GM18951 (cell line): Measurements from ENCODE around the gene SLC2A8.

ENCODE experiments used
- POLR2A ChIP-seq: IDR thresholded peaks from 4 replicates; pipeline ENCODE4 v1.6.1; 2011; ENCODE audit warnings: mild to moderate bottlenecking; ENCODE audit not compliant: insufficient read length, insufficient read depth; ENCODE audit errors: extremely low read depth
- in situ Hi-C: fragments of 300-500 bp; cut with MboI; formaldehyde crosslinking; loops from one replicate; pipeline ENCODE4 v1.12.0; 2022; ENCODE audit warnings: low sequenced_read_pairs, mixed read lengths, inconsistent platforms; ENCODE audit not compliant: unreplicated experiment

Gene SLC2A8

DNA sequence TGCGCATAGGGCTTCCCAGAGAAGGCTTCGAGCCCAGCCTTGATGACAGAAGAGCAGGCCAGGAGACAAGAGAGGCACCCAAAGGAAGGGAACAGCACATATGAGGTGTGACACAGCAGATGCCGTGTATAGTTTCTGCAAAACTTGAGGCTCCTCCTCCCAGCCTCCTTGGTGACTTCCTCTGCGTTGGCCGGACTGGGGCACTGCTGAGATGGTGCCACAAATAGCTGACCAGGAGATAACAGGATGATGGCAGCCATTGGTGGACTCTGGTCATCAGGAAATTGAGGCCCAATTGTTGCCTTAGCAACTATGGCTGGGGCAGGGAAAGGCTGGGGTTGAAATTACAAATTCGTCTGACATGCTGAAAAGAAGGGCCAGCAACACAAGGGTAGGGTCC is 22.4 kb downstream of the SLC2A8 start:
- in situ Hi-C loops = no loop called here
- no peak for TF ChIP-seq POLR2A

- in situ Hi-C loops = no loop called here
Measured at GRCh38 chr9:127421057-127421456, 24.1 kb downstream of the SLC2A8 start.

GRCh38 chr9:127422133-127422782 is 25.3 kb downstream of the SLC2A8 start:
- in situ Hi-C loops = no loop called here
- no peak for TF ChIP-seq POLR2A

More at GRCh38 chr9:127421057-127421456, 24.1 kb downstream of the SLC2A8 start:
- no peak for TF ChIP-seq POLR2A

GRCh38 chr9:127422787-127423186 is 25.8 kb downstream of the SLC2A8 start:
- no peak for TF ChIP-seq POLR2A
- in situ Hi-C loops = no loop called here

DNA sequence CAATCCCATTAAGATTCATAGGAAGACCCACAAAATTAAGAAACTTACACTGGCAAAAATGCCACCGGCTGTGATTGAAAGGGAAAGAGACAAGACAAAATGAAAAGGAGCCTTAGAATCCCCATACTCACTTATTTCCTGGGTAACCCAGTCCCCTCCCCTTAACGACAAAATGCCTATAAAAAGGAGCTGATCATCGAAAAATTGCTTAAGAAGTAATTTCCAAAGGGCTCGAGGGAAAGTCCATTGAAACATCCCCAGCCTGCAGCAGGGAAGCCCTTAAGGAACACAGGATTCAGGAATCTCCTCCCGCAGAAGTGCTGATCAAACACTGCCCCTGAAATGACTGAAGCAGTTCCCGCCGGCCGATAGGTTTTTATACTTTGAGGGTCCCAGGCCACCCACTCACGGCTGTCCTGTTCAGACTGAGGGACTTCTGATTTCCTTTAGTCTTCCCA is 26.5 kb downstream of the SLC2A8 start:
- in situ Hi-C loops = no loop called here
- TF ChIP-seq POLR2A = no peak

DNA sequence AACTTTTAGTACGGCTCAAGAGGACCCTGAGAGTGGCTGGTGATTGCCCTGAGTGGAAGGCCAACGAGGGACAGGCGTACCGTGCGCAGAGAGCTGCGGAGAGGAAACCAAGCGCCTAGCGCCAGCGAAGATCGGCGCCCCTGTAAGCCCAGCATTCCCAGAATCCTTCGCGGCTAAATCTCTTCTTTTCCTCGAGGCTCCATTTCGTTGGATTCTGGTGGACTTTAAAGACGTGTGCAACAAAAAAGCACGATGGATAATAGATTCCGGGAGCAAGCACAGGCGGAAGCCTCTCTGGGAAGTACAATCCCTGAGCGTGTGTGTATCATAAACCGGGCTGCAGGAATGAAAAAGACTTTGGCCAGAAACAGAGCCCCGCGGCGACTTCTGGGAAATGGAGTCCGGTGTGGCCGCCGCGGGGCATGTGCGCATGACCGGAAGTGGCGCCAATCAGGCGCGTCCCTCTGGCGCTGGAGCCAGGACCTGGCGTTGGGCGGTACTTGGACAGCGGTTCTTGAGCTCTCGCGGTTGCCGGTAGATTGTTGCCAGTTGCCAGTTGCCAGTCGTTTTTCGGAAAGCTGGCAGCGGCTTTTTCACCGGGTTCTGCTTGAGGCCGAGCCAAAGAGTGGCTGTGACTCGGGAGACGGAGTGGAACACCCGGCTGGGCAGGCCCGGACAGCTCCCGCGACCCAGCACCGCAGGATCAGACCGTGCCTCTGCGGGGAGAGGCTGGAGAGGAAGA is 27.1 kb downstream of the SLC2A8 start, which contains the start of gene ZNF79:
Gene ZNF79, plus strand, starts transcription at position 449 of the 742 bp plus-strand sequence. CDS start 406 bp downstream, outside the sequence.
- in situ Hi-C loops = no loop called here
- peak; percentile 80 for TF ChIP-seq POLR2A

DNA sequence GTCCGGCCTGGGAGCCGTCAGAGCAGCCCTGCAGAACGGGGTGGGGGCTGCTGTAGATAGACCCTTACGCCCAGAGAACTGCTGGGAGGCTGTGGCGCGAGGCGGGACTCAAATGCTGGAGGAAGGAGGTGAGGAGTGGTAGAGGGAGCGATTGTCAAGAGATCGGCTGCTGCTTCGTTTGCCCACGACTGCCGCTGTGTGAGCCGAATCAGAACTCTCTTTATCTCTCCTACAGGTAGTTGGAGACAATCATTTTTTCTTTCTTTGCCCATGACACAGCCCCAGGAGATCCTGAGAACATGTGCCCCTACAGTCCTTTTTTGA is 27.7 kb downstream of the SLC2A8 start:
- TF ChIP-seq POLR2A = no peak
- in situ Hi-C loops = no loop called here

- in situ Hi-C loops = no loop called here
- TF ChIP-seq POLR2A = no peak
Measured at GRCh38 chr9:127426756-127427155, 29.8 kb downstream of the SLC2A8 start.

DNA sequence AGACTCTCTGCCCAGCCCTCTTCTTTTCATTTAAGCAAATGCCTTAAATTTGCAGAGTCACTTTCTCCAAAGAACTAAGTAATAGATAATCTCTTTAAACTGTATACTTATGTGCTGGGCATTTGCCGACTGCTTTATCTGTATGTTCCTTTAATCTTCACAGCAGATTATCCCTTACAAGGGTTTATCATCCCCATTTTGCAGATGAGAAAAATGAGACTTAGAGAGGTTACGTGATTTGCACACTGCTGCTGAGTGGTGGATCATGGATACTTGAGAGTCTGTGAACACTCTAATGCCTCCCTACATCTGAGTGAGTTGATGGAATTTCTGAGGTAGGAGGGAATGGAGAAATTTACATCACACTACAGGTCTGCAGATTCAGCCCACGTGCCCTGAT is 31.4 kb downstream of the SLC2A8 start:
- no peak for TF ChIP-seq POLR2A
- in situ Hi-C loops = no loop called here

- no peak for TF ChIP-seq POLR2A
- in situ Hi-C loops = no loop called here
Measured at GRCh38 chr9:127430415-127430814, 33.4 kb downstream of the SLC2A8 start.

DNA sequence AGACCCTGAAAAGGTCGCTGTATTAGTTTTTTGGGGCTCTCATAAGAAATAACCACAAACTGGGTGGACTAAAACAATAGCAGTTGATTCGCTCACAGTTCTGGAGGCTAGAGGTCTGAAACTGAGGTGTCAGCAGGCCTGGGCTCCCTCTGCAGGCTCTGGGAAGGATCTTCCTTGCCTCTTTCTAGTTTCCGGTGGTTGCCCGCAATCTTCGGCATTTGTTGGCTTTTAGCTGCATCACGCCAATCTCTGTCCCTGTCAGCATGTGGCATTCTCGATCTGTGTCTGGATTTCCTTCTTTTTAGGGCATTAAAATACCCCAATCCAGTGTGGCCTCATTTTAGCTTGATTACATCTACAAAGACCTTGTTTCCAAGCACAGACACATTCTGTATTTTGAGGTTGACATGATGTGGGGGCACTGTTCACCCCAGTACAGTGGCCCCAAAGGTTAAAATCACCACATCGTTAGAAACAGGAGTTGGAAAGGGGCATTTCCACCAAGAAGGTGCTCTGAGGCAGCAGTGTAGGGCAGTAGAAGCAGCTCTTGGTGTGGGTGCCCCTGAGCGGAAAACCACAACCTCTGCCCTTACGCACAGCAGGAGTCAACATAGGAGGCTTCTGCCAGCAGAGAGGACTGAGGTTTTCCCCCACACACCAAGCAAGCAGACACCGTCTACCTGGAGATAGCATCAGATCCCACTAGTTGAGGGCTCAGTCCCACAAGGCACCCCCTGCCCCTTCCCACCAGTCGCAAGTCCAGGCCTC is 40.7 kb downstream of the SLC2A8 start:
- in situ Hi-C loops = no loop called here
- no peak for TF ChIP-seq POLR2A

DNA sequence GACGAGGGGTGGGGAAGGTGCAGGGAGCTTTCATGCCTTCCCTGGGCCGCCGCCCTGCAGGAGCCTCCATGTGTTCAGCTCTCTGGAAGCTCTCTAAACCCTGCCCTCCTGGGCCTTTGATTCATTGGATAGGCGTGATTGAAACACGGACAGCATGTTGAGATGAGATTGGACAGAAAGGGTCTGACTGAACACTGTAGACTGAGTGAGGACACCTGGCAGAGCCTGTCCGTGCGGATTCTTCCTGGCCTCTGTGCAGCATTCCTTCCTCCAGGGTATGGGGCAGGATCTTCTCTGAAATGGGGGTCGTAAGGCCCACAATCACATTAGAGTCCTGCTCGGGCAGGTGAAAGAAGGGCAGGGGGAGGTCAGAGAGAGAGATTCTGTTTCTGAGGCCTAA is 41.4 kb downstream of the SLC2A8 start:
- in situ Hi-C loops = no loop called here
- no peak for TF ChIP-seq POLR2A

- in situ Hi-C loops = no loop called here
- TF ChIP-seq POLR2A = no peak
Measured at GRCh38 chr9:127444283-127444920, 47.4 kb downstream of the SLC2A8 start.
